ENCODE results near the gene SYNE2.
"Not testable (repeated sequence)": the region's sequence is repeated elsewhere in the genome, so short reads cannot be mapped to it uniquely, and the experiment has no call there.

Gene SYNE2

DNA sequence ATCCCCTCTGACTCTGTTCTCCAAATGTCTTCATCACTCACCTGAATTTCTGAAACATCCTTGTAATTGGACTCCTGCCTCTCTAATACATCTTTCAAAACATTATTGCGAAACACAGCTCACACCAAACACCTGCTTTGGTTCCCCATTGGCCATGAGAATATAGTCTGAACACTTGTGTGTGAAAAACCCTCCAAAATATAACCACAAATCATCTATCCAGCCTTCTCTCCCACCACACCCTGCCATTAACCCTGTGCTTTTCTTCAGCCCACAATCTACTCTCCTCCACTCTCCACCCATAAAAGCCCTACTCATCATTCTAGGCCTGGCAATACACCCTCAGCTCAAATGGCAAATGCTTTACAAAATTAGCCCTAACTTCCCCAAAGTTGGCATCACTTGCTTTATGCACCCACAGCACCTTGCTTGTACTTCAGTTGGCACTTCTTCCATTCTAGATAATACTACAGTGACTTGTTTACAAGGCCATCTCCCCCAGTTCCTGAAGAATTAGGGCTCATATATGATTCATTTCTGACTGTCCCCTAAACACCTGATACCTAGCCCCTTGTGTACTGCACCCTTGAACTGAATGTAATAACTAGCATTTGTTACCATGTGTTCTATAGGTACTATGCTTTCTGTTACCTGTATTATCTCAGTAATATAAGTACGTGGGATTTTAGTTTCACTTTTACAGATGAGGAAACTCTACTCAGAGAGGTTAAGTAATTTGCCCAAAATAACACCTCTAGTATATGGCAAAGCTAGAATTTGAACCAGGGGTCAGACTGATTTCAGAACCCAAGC lies 17.3 kb downstream of the SYNE2 start:
- DNase-seq (ENCODE audit: low read depth), result not testable (repeated sequence)

DNA sequence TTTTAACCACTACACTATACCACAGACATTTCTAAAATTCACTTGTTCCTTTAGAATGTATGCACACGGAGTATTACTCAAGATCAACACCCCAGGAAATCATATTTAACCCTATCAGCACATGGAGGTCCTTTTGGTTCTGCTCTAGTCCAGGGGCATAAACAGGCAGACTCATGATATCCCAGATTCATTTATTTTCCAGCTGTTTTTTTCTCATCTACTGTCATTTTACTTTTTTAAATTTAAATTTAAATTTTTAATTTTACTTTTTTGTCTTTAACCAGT lies 17.9 kb downstream of the SYNE2 start:
- not testable (repeated sequence) for DNase-seq (ENCODE audit: low read depth)

DNA sequence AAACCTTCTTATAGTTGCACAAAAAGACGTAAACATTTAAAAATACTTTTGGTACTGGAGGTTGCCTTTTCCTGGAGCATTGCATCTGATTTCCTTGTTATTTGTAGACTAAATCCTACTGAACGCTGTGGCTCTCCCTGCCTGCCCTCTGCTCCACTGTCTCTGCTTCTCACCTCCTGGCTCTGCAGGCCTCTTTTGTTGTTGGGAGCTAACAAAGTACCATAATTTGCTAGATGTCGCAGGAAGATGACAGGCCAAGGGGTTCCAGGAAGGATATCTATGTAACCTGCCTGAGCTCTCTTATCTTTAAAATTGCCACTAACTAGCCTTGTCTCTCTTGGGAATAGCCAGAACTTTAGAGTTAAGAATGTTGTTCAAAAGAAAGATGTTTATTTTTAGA lies 21.4 kb downstream of the SYNE2 start:
- DNase-seq (ENCODE audit: low read depth), result no peak

DNA sequence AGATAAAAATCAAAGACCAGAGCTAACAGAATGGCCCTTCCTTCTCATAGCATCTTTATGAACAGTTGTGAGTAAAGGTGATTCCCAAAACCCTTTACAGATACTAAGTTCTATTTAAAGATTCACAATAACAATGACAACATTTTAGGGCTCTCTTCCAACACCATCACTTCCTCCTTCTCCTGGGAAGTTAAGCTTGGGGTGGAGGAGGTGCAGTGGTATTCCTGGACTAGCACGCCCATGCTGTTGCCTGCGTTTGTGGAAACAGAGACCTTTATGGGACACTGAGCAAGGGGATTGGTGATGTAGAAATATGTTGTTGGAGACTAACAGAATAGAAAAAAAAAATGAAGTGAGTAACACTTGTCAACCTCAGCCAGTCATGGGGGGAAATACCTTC lies 22.5 kb downstream of the SYNE2 start:
- no peak for DNase-seq (ENCODE audit: low read depth)

DNA sequence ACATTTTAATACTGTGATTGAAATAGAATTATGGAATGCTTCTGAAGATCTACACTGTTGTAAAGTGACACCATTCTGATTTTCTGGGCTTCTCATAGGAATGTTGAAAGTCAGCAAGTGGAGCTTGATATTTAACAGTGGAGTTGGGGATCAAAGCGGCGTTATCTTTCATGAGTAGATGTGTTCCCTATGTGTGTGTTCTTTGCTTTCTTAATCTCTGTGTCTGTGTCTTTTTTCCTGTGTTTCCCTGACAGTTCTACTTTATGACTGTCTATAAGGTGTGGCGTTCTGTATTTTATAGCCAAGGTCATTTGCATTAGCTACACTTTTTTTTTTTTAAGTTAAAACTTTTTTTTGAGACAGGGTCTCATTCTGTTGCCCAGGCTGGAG lies 24.7 kb downstream of the SYNE2 start:
- DNase-seq (ENCODE audit: low read depth), result no peak

DNA sequence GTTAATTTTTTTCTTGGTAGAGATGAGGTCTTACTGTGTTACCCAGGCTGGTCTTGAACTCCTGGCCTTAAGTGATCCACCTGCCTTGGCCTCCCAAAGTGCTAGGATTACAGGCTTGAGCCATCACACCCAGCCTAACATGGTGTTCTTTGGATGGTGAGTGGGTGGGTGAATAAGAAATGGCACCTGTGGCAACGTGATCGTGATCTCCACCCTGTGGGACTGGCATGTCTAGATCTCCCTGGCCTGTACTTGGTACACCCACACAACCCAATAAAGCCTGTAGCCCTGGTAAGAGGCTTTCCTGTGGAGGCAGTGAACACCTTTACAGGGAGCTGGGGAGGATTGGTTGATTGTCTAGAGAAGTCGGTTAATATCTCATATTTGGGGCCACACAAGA lies 25.2 kb downstream of the SYNE2 start:
- no peak for DNase-seq (ENCODE audit: low read depth)

DNA sequence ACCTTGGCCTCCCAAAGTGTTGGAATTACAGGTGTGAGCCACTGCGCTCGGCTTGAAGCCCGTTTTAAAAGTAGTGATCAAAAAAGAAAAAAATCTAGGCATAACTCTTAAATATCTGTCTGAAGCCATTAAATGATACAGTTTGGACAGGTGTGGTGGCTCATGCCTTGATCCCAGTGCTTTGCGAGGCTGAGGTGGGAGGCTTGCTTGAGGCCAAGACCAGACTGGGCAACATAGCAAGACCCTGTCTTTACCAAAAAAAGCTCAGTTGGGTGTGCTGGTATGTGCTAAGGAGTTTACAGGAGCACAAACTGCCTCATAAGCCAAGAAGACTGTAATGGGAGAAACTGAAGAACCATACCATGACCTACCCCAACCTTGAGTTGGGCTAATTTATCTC lies 26.0 kb downstream of the SYNE2 start:
- no peak for DNase-seq (ENCODE audit: low read depth)

DNA sequence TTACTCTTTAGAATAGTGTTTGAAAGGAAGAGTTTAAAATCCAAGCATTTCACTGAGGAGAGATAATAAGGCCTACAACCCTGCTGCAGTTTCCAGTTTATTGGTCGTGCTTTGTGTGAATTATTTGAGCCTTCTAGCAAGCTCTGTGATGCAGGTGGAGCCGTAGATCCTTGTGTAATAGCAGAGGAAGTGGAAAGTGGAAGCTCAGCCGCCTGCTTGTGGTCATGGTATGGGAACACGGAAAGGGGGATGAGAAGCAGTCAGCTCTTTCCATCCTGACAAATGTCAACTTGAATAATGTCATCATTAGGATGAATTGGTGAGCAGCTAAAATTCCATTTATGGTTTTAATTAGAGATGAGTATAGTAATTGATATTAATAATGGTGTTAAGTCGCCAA lies 29.1 kb downstream of the SYNE2 start:
- no peak for DNase-seq (ENCODE audit: low read depth)

DNA sequence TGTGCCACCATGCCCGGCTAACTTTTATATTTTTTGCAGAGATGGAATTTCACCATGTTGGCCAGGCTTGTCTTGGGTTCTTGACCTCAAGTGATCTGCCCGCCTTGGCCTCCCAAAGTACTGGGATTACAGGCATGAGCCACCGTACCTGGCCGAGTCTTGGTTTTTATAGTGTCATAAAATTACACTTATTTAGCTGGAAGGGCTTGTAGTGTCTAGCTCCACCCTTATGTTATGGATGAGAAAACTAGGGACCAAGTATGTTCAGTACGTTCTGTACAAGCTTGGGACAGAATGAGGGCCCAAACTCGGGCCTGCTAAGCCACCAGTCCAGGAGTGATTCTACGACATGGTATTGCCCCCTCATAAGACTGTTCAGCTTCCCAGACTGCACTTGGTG lies 35.1 kb downstream of the SYNE2 start:
- DNase-seq (ENCODE audit: low read depth), result no peak

DNA sequence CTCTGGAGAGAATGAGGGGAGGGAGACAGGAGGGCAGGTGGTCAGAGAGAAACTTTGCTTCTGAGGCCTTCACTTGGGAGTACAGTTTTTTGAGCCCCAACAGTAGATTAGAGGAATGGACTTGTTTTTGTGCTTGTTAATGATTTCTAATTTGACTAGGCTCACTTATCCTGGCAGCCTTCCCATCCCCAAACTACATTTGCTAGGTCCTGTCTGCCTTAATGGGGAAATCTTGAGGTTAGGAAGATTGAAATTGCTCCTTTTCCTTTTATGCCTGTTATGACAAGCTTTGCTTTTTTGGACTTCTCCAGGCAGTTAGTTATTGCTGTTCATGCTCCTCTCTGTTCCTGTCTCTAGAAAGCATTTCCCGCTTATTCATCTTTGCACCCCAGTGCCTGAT lies 37.7 kb downstream of the SYNE2 start:
- DNase-seq (ENCODE audit: low read depth), result no peak

DNA sequence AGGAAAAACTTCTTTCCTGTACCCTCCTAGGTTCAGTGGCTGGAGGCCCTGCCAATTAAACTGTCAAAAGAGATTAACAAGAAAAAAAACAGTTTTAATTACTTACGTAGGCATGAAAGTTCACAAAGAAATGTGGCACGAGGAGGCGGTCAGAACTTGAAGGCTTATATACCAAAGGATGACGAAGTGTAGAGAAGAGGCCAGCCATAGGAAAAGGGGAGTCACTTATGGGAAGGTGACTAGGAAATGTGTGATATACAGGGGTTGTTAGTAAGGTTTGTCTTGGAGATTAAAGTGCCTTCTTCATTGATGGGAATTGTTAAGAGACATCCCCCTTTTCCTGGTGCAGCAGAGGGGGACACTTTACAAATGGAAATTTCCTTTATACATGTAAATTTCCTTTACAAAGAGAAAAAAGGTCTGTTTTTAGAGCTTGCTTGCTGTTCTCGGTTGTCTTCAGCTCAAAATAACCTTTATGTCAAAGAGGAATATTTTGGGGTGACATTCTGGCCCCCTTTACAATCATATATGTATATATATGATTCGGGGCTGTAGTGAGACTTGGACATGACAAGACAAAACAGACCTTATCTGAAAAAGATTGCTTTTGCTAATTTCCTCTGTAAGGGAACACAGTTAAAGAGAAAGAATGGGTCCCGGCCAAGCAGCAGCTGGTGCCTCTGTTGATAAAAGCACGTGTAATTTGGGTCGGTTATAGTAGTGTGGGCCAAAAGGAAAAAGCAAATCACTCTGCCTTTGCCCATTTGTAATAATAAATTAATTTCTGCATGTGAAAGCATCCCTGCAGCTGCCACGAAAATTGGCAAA lies 38.6 kb downstream of the SYNE2 start:
- no peak for DNase-seq (ENCODE audit: low read depth)

DNA sequence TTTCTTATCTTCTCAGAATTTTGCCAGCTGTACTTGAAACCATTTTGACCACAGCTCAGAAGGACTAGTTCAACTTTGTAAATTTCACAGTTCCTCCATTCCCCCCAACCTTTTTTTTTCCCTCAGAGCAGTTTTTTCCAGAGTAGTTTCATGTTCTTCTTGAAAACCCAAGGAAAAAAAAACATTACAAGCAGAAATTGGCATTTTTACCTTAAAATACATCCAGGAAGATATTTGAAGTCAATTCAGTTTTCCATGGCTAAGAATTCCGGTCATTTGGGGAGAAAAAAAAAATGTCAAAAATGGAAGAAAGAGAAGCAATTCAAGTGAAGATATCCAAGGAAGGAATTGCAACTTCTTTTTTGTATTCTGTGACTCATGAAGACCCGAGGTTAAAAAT lies 39.5 kb downstream of the SYNE2 start:
- DNase-seq (ENCODE audit: low read depth), result no peak

DNA sequence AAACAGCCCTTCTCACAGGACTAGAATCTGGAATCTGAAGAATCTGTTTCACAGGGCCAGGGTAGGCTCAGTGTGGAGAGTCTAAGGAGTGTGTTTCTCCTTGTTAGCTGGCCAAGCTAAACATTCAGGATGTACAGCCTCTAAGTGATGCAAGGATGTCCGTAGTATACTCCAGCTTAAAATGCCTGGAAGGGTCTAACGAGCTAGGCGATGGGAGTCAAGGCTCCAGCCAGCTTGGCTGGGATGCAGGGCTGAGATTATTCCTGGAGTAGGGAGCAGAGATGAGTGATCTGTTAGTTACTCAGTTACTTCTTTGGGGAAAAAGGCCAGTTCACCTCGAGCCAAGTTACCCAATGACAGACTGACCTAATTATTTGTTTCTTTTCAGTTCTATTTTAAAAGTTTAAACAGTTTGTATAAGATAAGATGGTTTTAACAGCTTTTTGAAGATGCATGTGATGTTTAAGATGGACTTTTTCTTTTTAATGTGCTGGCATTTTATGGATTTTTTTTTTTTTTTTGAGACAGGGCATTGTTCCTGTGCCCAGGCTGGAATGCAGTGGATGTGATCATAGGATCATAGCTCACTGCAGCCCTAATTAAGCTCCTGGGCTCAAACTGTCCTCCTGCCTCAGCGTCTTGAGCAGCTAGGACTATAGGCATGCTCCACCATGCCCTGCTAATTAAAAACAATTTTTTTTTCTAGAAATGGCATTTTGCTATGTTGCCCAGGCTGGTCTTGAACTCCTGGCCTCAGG lies 41.1 kb downstream of the SYNE2 start:
- DNase-seq (ENCODE audit: low read depth), result peak; percentile 93

DNA sequence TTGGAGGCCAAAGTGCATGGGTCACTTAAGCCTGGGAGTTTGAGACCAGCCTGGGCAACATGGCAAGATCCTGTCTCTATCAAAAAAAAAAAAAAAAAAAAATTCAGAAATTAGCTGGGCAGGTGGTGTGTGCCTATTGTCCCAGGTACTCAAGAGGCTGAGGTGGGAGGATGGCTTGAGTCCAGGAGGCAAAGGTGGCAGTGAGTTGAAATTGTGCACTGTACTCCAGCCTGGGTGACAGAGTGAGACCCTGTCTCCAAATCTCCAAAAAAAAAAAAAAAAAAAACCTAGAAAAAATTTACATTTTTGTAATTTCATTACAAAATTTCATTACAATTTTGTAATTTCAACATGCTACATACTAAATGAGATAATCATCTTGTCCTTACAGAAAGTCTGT lies 42.7 kb downstream of the SYNE2 start:
- DNase-seq (ENCODE audit: low read depth), result no peak

DNA sequence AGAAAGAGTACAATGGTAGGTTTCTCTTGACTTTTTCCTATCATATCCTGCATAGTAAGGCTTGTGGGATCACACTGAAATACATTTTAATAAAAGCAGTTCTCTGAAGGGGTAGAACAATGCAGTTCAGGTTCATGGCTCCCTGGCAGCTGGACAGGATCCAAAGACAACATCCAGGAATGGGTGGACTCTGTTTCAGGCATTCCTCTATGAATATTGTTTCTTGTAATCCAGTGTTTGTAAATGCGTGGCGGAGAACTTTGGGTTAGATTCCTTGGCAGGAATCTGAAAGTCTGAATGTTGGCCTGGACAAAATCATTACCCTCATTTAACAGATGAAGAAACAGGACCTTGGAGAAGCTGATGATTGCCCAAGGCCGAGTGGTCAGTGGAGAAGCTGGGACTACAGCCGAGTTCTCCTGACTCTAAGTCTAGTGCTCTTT lies 43.5 kb downstream of the SYNE2 start:
- DNase-seq (ENCODE audit: low read depth), result peak; percentile 87

DNA sequence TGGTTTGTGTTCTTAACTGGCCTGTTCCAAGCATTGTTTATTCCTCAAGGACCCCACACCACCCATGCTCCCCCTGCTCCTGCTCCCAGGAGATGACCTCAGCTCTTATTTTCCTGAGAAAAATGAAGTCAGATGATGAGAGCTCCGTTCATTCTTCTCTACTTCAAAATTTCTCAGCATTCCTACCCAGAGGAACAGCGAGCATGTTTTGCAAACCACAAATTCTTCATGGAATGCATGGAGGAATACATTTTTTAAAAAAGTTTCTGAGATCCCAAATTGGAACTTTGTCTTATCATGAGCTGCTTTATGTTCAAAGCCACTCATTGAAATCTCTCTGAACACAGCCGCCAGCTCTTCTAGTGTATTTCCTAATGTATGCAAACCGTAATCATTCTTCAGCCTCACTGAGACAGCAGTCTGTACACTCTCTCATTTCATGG lies 44.9 kb downstream of the SYNE2 start:
- no peak for DNase-seq (ENCODE audit: low read depth)

DNA sequence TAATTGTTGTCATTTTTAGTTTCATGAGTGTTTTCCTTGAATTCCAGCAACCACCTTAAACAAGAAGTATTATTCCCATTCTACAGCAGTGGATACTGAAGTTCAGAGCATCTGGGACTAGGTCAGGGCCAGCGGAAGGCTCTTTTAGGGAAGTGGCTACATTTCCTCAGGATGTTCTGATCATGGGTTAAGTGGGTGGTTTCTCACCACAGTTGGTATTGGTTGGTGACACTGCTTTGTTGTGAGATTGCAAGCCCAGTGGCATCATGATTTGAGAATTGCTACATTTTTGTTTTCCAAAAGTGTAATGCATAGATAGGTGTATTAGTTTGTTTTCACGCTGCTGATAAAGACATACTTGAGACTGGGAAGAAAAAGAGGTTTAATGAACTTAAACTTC lies 47.1 kb downstream of the SYNE2 start:
- DNase-seq (ENCODE audit: low read depth), result no peak

DNA sequence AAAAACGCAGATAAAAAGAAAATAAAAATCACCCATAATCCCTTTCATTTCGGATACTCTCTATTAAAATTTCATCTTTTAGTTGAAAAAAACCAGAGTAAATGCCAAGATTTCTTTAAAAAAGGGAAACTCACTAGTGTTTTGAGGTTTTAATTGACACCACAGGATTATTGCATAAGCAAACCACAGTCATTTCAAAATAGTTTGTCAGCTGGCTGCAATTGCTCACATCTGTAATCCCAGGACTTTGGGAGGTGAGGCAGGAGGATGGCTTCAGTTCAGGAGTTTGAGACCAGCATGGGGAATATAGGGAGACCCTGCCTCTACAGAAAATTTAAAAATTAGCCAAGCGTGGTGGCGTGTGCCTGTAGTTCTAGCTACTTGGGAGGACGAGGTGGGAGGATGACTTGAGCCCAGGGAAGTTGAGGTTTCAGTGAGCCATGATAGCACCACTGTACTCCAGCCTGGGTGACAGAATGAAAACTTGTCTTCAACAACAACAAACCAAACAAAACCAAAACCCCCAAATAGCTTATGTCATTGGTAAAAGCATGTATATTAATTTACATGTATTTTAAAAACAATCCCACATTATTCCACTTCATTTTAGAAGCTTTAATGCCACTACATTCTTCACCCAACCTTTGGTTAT lies 48.8 kb downstream of the SYNE2 start:
- peak; percentile 53 for DNase-seq (ENCODE audit: low read depth)

DNA sequence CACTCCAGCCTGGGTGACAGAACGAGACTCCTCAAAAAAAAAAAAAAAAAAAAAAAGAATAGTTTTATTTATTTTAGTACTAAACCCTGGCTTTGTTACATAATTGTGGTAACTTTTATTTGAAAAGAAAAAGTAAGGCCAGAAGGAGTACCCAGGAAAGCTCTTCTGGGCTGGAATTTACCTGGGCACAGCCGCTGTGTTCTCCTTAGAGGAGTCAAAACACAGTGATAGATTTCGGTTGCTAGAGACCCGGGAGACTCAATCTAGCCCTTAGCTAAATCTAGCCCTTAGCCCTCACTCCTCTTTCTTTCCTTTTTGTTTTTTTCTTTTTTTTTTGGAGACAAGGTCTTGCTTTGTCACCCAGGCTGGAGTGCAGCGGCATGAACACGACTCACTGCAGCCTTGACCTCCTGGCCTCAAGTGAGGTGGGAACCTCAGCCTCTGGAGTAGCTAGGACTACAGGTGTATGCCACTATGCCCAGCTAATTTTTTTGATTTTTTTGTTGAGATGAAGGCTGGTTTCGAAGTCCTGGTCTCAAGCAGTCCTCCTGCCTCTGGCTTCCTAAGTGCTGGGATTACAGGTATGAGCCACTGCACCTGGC lies 49.7 kb downstream of the SYNE2 start:
- no peak for DNase-seq (ENCODE audit: low read depth)

DNA sequence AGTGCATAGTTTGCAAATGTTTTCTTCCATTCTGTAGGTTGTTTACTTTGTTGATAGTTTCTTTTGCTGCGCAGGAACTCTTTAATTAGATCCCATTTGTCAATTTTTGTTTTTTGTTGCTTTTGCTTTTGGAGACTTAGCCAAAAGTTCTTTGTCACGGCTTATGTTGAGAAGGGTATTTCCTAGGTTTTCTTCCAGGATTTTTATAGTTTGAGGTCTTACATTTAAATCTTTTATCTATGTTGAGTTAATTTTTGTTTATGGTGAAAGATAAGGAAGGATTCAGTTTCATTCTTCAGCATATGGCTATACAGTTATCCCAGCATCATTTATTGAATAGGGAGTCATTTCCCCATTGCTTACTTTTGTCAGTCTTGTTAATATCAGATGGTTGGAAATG lies 51.9 kb downstream of the SYNE2 start:
- DNase-seq (ENCODE audit: low read depth), result no peak

DNA sequence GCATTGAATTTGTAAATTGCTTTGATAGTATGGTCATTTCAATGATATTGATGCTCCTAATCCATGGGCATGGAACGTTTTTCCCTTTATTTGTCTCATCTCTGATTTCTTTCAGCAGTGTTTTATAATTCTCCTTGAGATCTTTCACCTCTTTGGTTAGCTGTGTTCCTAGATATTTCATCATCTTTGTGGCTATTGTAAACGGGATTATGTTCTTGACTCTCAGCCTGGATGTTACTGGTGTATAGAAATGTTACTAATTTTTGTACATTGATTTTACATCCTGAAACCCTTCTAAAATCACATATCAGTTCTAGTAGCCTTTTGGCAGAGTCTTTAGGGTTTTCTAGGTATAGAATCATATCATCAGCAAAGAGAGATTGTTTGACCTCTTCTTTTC lies 52.6 kb downstream of the SYNE2 start:
- DNase-seq (ENCODE audit: low read depth), result no peak

DNA sequence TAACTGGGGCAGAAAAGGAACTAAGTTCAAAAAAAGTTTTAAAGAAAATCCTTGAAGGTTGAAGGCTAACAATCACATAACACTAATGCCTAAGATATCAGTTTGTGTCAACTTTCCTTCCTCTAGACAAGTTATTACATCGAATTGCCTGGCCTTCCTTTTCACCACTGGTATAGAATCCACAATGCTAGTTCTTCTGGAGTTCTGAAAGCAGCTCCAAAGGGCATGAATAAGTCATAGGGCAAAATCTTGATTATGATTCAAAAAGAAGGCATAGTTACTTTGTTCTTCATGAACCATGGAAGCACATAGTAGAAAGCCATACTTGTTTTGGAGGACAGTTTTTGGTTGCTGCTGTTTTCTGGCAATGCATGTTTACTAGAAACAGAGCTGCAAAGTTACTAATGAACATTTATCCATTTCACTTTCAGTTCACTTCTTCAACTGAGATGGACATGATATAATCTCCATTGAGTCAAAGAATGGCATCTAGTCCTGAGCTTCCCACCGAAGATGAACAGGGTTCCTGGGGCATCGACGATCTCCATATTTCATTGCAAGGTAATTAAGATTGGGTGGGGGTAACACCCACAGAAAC lies 56.0 kb downstream of the SYNE2 start:
- DNase-seq (ENCODE audit: low read depth), result no peak
